Thyroid gland (tissue), 4 donors: ENCODE measurements around the gene CLK4.

ENCODE experiments used
- CTCF ChIP-seq, 6 experiments: fragments of 200-600 bp in 3 of 6; fragments of 450-650 bp in 3 of 6; sonication (generic) in 3 of 6; IDR thresholded peaks; one replicate each; pipeline ENCODE4 v1.5.1; 2016 to 2019; ENCODE audit warnings: antibody characterized with exemption in 6 of 6, mild to moderate bottlenecking in 2 of 6, inconsistent platforms in 1 of 6, moderate library complexity in 1 of 6
- POLR2A ChIP-seq, 2 donors: fragments of 450-650 bp; IDR thresholded peaks; one replicate each; pipeline ENCODE4 v1.6.1; 2017; ENCODE audit warnings: antibody characterized with exemption in 2 of 2, mild to moderate bottlenecking in 2 of 2, moderate library complexity in 1 of 2

GRCh38 chr5:178626484-178627258 lies at the start of gene CLK4:
- TF ChIP-seq CTCF (IDR thresholded peaks at IDR 0.05) = peak in 1 of 6 experiments; percentile 23
- TF ChIP-seq POLR2A (IDR thresholded peaks at IDR 0.05) = peak in 1 of 2 donors; percentile 93
